ENCODE measurements around the gene RFT1.
"Not testable (repeated sequence)": the region's sequence is repeated elsewhere in the genome, so short reads cannot be mapped to it uniquely, and the experiment has no call there.

The RFT1 gene

DNA sequence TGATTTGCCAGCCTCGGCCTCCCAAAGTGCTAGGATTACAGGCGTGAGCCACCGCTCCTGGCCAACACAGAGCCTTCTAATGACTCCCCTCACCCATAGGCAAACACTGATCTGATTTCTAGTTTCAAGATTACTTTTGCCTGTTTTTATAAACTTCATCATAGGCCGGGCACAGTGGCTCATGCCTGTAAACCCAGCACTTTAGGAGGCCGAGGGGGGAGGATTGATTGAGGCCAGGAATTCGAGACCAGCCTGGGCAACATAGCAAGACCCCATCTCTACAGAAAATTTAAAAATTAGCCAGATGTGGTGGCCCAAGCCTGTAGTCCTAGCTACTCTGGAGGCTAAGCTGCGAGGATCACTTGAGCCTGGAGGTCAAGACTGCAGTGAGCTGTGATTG, 76.0 kb downstream of the RFT1 start:
- DNase-seq: not testable (repeated sequence)

DNA sequence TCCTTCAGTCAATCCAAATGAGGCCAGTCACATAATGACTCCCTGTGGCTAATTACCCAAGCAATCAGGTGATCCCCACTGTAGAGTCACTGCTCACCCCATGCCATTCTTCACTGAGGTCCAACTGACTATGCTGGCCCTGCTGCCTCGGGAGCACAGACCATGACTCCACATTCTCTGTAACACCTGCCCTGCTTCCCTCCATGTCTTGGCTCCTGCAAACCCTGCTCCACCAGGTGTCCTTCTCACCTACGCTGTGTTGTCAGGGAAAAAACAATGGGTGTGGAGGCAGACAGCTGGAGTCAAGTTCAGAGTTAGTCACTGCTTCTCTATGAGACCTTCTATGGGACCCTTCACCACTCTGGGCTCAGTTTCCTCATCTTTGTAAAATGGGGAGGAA, 78.3 kb downstream of the RFT1 start:
- DNase-seq: no peak

GRCh38 chr3:53049987-53050386, 80.2 kb downstream of the RFT1 start:
- DNase-seq: no peak

GRCh38 chr3:53046171-53047170, 83.8 kb downstream of the RFT1 start:
- no peak for DNase-seq

- no peak for DNase-seq
Measured at GRCh38 chr3:53045518-53046170, 84.6 kb downstream of the RFT1 start, which contains the start of gene SFMBT1. Gene SFMBT1 (minus strand): TSS chr3:53046073. CDS start chr3:52969128, 76,945 bp downstream.

- no peak for DNase-seq
Measured at GRCh38 chr3:53044711-53045517, 85.3 kb downstream of the RFT1 start.

DNA sequence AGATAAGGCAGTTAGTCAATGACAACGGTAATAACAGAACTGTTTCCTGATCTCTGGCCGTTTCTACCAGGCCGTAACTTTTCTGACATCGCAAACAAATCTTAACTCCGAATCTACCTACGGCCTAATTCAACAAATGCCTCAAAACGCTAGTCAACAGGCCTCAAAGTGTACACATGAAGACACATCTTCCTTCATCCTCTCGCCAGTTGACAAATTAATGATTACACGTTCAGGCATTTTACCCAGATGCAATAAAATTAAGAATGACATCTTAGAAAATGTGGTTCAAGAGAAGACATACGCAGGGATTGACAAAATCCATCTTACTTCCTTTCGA, 85.9 kb downstream of the RFT1 start:
- DNase-seq: no peak

DNA sequence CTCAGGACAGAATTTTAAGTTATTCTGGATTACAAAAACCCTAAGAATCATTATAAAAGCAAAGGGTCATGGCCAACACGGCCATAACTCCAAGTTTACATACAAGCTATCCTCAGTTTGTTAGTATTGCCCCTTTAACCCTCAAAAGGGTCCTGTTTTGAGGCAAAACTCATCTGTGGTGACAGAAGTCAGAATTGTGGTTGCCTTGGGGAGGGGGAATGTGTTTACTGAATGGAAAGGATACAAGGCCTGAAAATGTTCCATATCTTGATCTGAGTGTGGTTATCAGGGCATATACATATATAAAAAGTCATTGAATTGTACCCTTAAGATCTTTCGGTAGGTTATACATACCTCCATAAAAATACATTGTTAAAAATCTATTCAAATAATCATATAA, 86.5 kb downstream of the RFT1 start:
- DNase-seq: no peak

DNA sequence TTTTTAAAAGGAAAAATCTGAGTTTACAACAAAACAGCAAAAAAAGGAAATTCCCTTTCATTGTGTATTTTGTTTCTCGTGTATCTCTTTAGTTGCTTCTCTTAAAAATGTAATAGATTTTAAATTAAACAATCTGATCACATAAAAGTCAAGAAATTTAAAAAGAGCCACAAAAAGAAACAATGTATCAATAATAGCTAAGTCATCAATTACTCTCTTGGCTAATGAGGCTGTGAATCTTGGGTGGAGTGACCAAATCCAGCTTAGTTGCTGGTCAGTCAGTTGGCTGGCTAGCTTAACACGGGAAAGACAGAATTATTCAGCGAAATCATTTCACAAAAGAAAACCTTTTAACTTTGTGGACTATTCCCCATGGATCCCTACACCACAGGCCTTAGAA, 87.6 kb downstream of the RFT1 start:
- DNase-seq: no peak

- DNase-seq: no peak
Measured at GRCh38 chr3:53040351-53040820, 89.8 kb downstream of the RFT1 start.

- no peak for DNase-seq
Measured at GRCh38 chr3:53039376-53039752, 90.9 kb downstream of the RFT1 start.

DNA sequence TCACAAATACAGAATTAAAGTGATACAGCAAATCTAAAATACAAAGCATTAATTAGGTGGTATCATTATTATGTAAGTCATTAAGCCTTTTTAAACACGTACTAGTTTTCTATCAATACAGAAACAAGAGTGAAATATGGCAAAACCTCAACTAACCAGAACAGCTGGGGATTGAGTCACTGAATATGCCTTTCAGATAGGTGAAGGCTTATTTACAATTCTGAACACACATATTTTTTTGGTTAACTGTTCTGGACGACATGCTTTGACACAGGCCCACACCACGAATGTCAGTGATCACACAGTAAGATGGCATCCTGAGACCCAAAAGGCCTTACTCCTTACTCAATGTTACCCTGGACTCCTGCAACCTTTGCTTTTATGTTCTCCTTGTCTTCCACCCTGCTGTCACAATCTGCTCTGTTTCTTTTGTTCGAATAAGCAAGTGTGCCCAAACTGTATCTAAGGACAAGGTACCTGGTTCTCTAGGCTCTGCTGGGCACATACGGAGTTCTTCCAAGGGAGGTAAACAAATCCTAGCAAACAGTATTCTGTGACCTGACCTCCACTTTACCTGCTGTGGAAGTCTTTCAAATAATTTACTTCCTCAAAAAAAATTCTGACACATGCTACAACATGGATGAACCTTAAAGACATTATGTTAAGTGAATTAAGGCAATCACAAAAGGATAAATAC, 91.4 kb downstream of the RFT1 start:
- DNase-seq: no peak

Measured in DMS79 (cell line).